Kidney tubule cell (primary cell): ENCODE results near the gene LRRC34.
A peak's percentile ranks its signal among the peaks of the same experiment; 100 is the strongest.

Experiments
- DNase-seq: peaks from one replicate; pipeline ENCODE4 v3.0.0-alpha.2; 2018; ENCODE audit warnings: low spot score

LRRC34 gene

GRCh38 chr3:169813757-169814517 is 1.2 kb upstream of the LRRC34 start:
- peak; percentile 43 for DNase-seq

- no peak for DNase-seq
Observed at GRCh38 chr3:169813278-169813677, 574 bp upstream of the LRRC34 start.

DNA sequence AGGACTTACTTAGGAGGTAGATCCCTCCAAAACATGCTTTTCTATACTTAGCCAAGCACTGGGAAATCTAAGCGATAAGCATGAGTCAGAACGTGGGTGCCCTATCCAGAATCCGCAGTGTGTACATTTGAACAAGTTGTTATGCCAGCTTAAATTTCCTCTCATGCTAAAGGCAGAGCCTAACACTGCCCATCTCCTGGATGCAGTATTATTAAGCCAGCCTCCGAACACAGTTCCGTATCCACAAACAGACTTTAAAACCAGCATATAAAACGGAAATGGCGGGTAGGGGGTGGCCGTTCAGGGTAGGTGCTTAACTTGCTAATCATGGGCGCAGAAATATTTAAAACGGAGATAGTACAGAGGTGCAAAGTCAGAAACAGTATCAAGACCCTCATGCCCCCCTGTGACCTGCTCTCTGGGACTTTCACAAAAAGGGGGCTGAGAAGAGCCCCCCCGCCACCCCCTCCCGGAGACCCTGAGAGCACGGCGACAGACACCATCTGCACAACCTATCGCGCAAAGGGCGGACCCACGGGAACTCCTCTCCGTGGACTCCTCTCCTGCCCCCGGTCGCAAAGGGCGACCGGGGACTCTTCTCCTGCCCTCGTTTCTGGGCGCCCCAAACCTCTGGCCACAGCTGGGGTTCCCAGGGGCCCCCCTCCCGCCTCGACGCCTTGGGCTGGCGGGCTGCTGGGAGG is 923 bp downstream of the LRRC34 start:
- peak; percentile 38 for DNase-seq

GRCh38 chr3:169809230-169809795 is 3.4 kb downstream of the LRRC34 start:
- no peak for DNase-seq

GRCh38 chr3:169804681-169805080 is 8.0 kb downstream of the LRRC34 start:
- no peak for DNase-seq

GRCh38 chr3:169792359-169792758 is 20.3 kb downstream of the LRRC34 start:
- DNase-seq = no peak

DNA sequence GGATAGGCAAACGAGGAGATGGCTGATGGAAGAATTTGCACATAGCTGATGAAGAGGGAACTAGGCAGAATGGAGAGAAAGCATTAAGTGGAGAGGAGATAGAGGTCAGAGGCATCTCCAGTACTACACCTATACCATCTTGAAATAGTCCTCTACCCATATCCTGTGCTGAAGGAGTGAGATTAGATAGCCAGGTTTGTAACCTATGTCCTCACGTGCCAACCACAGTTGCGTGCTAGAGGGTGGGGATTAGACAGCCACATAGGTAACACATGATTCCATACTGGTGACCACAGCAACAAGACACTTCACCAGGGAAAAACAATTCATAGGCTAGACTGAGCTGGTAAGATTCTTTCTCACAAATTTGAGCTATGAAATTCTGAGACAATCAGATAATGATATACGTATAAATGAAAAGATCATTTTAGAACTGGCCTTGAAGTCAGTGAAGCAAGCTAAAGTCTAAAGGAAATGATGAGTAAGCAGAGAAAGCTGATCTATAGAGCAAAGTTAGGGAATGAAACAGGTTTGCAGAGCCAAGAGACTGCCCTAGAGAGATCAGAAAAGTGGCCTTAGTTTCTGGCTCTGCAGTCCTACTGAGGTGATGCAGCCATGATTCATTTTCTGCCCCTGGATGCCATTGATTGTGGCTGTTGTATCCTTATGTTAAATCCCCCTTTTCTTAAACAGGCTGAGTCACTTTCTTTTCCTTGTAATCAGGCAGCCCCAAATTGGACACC is 21.8 kb downstream of the LRRC34 start:
- DNase-seq = peak; percentile 22

DNA sequence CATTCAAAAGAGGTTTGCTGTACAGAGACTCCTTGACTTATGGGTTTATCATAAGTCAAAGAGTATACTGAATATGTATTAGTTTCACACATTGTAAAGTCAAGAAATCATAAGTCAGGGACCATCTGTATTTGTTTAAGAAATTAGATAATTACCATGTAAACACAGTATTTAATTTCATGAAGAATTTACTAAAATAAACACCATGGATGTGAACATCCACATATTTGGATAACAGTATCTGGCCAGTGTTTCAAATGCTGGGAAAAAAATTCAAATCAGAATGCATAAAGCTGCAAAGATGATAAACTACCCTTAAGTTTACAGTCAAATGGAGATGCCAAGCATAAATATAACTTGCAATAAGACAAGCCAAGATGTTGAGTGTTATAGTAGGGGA is 22.5 kb downstream of the LRRC34 start:
- DNase-seq = no peak

DNA sequence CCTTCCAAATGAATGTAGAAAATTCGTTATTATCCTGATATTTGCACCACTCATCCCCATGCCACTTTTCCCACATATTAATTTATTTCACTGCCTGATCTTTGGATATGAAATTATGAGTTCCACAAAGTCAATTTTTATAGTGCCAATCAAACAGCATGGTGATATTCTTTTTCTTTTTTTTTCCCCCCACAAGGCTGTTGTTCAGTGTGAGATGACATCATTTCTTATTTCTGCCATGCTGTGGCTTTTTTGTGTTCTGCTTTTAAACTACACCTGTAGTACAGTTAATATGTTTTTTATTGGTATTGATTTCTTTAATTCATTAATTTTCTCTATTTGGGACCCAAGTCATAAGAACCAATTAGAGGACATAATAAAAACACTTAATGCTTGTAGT is 24.9 kb downstream of the LRRC34 start:
- no peak for DNase-seq

DNA sequence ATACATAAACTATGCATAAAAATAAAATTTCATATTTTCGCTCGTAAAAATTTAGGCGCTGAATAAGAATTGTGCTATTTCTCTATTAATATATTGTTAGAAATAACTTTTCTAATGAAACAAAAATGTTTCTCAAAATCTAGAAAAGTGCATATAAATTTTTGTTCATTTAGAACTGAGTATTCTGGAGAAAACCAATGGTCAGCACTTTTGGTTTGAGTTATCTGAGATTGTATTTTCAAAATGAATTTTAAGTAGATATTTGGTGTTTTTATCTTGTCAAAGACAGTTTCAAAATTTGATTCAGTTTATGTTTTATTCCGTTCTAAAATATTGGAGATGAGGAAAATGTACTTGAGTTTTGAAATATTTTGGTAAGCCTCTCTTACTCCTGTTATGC is 25.6 kb downstream of the LRRC34 start:
- no peak for DNase-seq

GRCh38 chr3:169781209-169781855 is 31.4 kb downstream of the LRRC34 start:
- DNase-seq = no peak

DNA sequence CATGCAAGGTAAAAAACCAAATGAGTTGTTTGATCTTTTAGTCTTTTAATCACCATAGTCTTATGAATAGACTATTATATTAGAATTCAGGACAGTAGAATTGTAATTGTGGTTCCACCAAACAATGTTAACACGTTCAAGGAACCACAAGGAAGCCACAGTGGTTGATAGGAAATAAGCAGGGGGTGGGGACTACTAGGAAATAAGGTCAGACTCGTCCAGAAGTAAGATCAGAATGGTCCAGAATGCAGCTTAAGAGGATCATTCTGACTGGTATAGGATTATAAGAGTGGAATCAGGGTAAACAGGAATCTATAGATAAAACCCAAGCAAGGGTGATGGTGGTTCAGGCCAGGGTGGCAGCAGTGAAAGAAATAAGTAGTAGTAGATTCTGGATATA is 32.0 kb downstream of the LRRC34 start:
- DNase-seq = no peak

DNA sequence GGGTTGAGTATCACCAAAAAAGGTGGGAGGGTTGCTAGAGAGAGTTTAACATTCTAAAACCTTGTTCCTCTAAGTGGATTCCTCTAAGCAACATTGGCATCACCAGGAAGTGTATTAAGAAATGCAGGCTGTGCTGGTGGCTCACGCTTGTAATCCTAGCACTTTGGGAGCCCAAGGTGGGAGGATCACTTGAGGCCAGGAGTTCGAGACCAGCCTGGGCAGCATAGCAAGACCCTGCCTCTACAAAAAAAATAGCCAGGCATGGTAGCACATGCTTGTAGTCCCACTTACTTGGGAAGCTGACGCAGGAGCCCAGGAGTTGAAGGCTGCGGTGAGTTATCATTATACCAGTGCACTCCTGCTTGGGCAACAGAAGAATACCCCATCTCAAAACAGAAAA is 34.9 kb downstream of the LRRC34 start:
- DNase-seq = no peak

GRCh38 chr3:169774186-169774585 is 38.5 kb downstream of the LRRC34 start:
- peak; percentile 20 for DNase-seq

DNA sequence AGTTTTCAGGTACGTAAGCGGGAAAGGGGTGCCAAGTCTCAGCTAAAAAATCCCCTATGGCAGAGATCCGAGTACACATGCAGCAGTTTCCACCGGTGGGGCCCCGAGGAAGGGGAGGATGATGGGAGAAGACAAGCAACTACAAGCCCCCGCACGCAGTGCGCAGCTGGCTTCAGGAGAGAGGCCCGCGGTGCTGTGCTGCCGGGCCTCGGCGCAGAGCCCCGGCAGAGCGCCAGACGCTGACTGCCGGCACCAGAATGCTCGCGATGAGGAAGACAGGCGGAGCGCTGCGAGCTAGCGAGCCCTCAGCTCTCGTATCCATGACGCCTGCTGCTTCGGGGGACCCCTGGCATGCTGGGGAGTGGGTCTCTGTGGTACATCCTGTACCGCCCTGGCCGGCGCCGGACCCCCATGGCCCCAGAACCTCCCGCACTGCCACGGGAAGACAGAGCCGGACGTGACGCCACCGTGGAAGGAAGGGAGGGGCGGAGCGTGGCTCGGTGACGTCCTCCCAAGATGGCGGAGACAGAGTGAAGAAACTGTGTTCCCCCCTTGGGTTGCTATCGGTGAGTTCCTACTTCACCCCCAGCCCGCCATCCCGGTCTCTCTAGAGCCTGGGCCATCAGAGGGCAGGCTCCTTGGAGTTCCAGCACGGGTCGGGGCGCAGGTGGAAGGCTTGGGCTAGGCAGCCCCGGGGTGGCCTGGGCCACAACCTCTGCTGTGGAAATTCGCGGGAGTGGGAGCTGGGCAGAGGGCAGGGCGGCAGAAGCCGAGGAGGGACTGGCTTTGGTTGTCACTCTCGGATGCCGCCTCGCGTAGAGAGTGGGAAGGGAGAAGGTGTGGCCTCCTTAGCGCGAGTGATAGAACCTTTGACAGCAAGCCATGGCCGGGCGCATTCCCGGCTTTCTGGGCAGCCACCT is 39.5 kb downstream of the LRRC34 start, which contains the start of gene MYNN:
MYNN (plus strand) TSS at position 500 of the 920 bp plus-strand sequence. CDS start 900 bp downstream, outside the sequence.
- DNase-seq = peak; percentile 89

- peak; percentile 85 for DNase-seq
Observed at GRCh38 chr3:169772305-169772896, 40.3 kb downstream of the LRRC34 start.

DNA sequence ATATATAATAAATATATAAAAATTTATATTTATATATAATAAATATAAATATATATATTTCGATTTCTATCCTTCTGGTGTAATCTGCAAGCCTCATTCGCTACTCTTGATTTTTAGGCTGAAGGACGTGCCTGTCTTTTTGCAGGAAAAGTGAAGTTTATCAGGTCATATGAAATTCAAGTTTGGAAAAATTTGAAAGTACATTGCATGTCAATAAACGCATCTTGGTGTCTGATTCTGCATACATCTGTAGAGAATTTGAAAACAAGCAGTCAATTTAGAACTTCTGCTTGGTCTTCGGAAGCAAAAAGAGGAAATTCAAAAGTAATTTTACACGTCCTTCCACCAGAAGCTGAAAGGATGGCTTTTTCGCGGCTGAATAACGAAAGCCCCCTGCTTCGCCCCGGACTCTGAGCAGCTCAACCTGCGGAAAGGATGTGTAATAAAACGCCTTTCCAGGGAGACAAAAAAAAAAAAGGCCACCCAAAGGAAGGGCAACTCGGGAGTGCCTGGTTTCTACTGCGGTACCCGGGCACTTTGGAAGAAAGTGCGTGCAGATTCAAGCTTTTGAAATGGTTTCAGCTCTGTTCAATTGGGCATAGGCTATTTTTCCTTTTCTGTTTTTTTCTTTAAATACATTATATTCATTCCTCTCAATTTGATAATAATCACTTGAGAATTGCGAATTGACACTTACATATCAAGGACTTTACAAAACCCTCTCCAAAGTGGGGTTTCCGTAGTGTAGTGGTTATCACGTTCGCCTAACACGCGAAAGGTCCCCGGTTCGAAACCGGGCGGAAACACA is 41.0 kb downstream of the LRRC34 start:
- DNase-seq = peak; percentile 83

- peak; percentile 75 for DNase-seq
Observed at GRCh38 chr3:169769287-169770181, 43.2 kb downstream of the LRRC34 start, which contains the start of gene ACTRT3. ACTRT3 (minus strand) TSS chr3:169769561; CDS start chr3:169769520, 41 bp downstream.
